Upper lobe of left lung (tissue), 6 donors: ENCODE data around the gene CATSPERD. TPM values are rescaled to one million over a fixed set of nuclear protein-coding genes. Genes with fewer than 3 reads are reported as not detected.
"Not testable (repeated sequence)": the region's sequence is repeated elsewhere in the genome, so short reads cannot be mapped to it uniquely, and the experiment has no call there.

Source experiments
- ATAC-seq, 2 donors: fragments of 200-7000 bp; cut with Tn5 transposase; one replicate each; pipeline ENCODE4 v1.9.1; 2022; ENCODE audit warnings: mild to moderate bottlenecking in 2 of 2, moderate library complexity in 2 of 2; ENCODE audit not compliant: low FRiP score in 2 of 2
- DNase-seq, 2 donors: peaks; one replicate each; pipeline ENCODE4 v3.0.0-alpha.2; 2019 to 2020
- H3K27ac ChIP-seq, 4 donors: fragments of 200-600 bp; sonication (generic); one replicate each; pipeline ENCODE4 v1.5.1; 2016 to 2019
- H3K27me3 ChIP-seq, 4 donors: fragments of 200-600 bp; sonication (generic); one replicate each; pipeline ENCODE4 v1.5.1; 2017 to 2019
- H3K36me3 ChIP-seq, 4 donors: fragments of 200-600 bp; sonication (generic); one replicate each; pipeline ENCODE4 v1.5.1; 2016 to 2019
- H3K4me1 ChIP-seq, 4 donors: fragments of 200-600 bp; sonication (generic); one replicate each; pipeline ENCODE4 v1.5.1; 2018 to 2019
- H3K4me3 ChIP-seq, 4 donors: fragments of 200-600 bp; sonication (generic); one replicate each; pipeline ENCODE4 v1.5.1; 2017 to 2019; ENCODE audit warnings: mild to moderate bottlenecking in 2 of 4, moderate library complexity in 1 of 4
- H3K9me3 ChIP-seq, 4 donors: fragments of 200-600 bp; sonication (generic); one replicate each; pipeline ENCODE4 v1.5.1; 2018 to 2019
- EP300 ChIP-seq, 4 donors: sonication (generic); formaldehyde crosslinking; IDR thresholded peaks; one replicate each; pipeline ENCODE4 v1.5.1; 2017; ENCODE audit warnings: antibody characterized with exemption in 4 of 4, control low read depth in 2 of 4
- POLR2A ChIP-seq, 4 donors: fragments of 450-650 bp; IDR thresholded peaks; one replicate each; pipeline ENCODE4 v1.5.1; 2016 to 2017; ENCODE audit warnings: antibody characterized with exemption in 4 of 4, mild to moderate bottlenecking in 2 of 4
- POLR2AphosphoS5 ChIP-seq, 2 donors: sonication (generic); formaldehyde crosslinking; IDR thresholded peaks; one replicate each; pipeline ENCODE4 v1.5.1; 2017; ENCODE audit warnings: antibody characterized with exemption in 2 of 2
- WGBS, 2 donors: methylation state at CpG; one replicate each; pipeline ENCODE4 v1.1.5; 2017 to 2018; 5-methylcytosine and 5-hydroxymethylcytosine counted together
- total RNA-seq, 6 donors: library from RNA; depleted of rRNA in 4 of 6; stranded (reverse); fragments of >200 nt in 4 of 6; gene quantifications; one replicate each; pipeline versions ENCODE4 v1.1.0 to v1.2.1, GENCODE V29; 2016 to 2021
- TF ChIP-seq, protein P1 (sequence below), 6 experiments: fragments of 450-650 bp in 4 of 6; fragments of 200-600 bp in 2 of 6; sonication (generic) in 2 of 6; IDR thresholded peaks; one replicate each; pipeline ENCODE4 v1.5.1; 2016 to 2019; ENCODE audit warnings: antibody characterized with exemption in 6 of 6
- donor health status: DM: no; HTN: no; CAD: no; lungs with moderate emphysema.
- donor health status: DM: no; HTN: yes; CAD: no; lungs with severe emphysema.

The CATSPERD gene
- total RNA-seq, 6 donors from 2014 or later, result 1.1 to 5.9 (median 1.7) TPM; not detected in 3

DNA sequence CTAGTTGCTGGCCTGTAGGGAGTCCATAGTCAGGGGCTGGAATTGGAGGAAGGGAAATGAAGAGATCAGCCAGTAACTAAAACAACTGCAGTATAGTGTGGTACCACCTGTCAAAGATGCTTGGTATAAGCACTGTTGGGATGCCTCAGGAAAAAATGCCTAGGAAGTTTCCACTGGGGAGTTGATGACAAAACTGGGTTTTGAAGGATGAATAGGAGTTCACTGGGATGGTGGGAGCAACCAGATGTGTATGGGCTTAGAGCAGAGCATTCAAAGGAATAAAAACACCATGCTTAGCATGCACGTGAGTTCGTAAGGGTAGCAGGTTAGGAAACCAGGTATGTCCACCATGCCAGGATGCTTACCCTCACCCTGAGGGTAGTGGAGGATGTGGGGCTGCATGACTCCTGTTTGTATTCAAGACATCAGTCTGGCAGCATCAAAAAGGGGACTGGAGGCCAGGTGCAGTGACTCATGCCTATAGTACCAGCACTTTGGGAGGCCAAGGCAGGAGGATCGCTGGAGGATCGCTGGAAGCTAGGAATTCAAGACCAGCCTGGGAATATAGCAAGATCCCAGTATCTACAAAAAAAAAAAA is 7.1 kb downstream of the CATSPERD start:
- DNase-seq, result no peak
- WGBS, 2 donors, result 92 to 98% methylated on average over 4 of the region's 4 CpGs
- Histone ChIP-seq H3K4me1 (no peaks in the 10 kb centered on the region), H3K27ac (no peak overlapping the region), H3K27me3 (no peaks in the 10 kb centered on the region), H3K36me3 (no peaks in the 10 kb centered on the region), H3K4me3 (no peak overlapping the region), H3K9me3 (peaks cover 0 to 14% (median 5%) of the 10 kb centered on the region in 4 donors)
- TF ChIP-seq POLR2A (IDR thresholded peaks at IDR 0.05) (no peak), POLR2AphosphoS5 (IDR thresholded peaks at IDR 0.05) (no peak), EP300 (IDR thresholded peaks at IDR 0.05) (no peak)
- TF ChIP-seq, protein P1, sequence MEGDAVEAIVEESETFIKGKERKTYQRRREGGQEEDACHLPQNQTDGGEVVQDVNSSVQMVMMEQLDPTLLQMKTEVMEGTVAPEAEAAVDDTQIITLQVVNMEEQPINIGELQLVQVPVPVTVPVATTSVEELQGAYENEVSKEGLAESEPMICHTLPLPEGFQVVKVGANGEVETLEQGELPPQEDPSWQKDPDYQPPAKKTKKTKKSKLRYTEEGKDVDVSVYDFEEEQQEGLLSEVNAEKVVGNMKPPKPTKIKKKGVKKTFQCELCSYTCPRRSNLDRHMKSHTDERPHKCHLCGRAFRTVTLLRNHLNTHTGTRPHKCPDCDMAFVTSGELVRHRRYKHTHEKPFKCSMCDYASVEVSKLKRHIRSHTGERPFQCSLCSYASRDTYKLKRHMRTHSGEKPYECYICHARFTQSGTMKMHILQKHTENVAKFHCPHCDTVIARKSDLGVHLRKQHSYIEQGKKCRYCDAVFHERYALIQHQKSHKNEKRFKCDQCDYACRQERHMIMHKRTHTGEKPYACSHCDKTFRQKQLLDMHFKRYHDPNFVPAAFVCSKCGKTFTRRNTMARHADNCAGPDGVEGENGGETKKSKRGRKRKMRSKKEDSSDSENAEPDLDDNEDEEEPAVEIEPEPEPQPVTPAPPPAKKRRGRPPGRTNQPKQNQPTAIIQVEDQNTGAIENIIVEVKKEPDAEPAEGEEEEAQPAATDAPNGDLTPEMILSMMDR (IDR thresholded peaks at IDR 0.05), result no peak
- no peak for ATAC-seq

DNA sequence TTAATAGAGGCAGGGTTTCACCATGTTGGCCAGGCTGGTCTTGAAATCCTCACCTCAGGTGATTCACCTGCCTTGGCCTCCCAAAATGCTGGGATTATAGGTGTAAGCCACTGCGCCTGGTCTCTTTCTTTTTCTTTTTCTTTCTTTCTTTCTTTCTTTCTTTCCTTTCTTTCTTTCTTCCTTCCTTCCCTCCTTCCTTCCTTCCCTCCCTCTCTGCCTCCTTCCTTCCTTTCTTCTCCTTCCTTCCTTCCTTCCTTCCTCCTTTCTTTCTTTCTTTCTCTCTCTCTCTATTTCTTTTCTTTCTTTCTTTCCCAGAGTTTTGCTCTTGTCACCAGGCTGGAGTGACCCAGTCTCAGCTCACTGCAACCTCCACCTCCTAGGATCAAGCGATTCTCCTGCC is 12.7 kb downstream of the CATSPERD start:
- not testable (repeated sequence) for ATAC-seq, H3K27me3 ChIP-seq, H3K4me3 ChIP-seq, H3K27ac ChIP-seq, DNase-seq, H3K4me1 ChIP-seq, H3K36me3 ChIP-seq
- H3K9me3 ChIP-seq, result peaks cover 0 to 14% (median 5%) of the 10 kb centered on the region in 4 donors
- 80 to 84% methylated on average over 2 of the region's 2 CpGs for WGBS, 2 donors

DNA sequence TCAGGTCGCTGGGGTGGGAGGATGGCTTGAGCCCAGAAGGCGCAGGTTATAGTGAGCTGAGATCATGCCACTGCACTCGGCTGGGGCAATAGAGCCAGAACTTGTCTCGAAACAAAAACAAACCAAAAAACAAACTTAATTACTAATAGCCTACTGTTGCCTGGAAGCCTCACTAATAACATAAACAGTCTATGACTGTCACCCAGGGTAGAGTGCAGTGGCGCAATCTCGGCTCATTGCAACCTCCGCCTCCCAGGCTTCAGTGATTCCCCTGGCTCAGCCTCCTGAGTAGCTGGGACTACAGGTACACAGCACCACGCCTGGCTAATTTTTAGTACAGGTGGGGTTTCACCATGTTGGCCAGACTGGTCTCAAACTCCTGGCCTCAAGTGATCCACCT is 18.0 kb downstream of the CATSPERD start:
- 70 to 78% methylated on average over 8 of the region's 8 CpGs for WGBS, 2 donors
- Histone ChIP-seq H3K36me3 (no peaks in the 10 kb centered on the region), H3K4me1 (no peaks in the 10 kb centered on the region), H3K4me3 (no peak overlapping the region), H3K27me3 (no peaks in the 10 kb centered on the region), H3K27ac (no peak overlapping the region), H3K9me3 (no peaks in the 10 kb centered on the region)
- TF ChIP-seq, protein P1 (IDR thresholded peaks at IDR 0.05), result no peak
- TF ChIP-seq EP300 (IDR thresholded peaks at IDR 0.05) (no peak), POLR2A (IDR thresholded peaks at IDR 0.05) (no peak), POLR2AphosphoS5 (IDR thresholded peaks at IDR 0.05) (no peak)
- no peak for ATAC-seq
- DNase-seq, result no peak

DNA sequence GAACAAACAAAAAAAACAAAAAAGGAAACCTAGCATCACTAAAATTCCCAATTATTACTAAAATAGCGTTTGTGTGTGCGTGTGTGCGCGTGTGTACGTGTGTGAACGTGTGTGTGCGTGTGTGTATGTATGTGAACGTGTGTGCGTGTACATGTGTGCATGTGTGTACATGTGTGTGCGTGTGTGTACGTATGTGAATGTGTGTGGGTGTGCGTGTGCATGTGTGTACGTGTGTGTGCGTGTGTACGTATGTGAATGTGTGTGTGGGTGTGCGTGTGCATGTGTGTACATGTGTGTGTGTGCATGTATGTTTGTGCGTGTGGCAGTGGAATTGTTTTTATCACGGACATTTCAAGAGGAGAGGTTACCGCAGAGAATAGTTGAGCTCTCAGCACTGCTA is 21.6 kb downstream of the CATSPERD start:
- Histone ChIP-seq H3K9me3 (no peaks in the 10 kb centered on the region), H3K27ac (no peak overlapping the region), H3K4me1 (no peaks in the 10 kb centered on the region), H3K27me3 (no peaks in the 10 kb centered on the region), H3K36me3 (no peaks in the 10 kb centered on the region), H3K4me3 (no peak overlapping the region)
- ATAC-seq, result no peak
- TF ChIP-seq EP300 (IDR thresholded peaks at IDR 0.05) (no peak), POLR2AphosphoS5 (IDR thresholded peaks at IDR 0.05) (no peak), POLR2A (IDR thresholded peaks at IDR 0.05) (no peak)
- TF ChIP-seq, protein P1 (IDR thresholded peaks at IDR 0.05), result no peak
- WGBS, 2 donors, result 86 to 93% methylated on average over 19 of the region's 19 CpGs
- no peak for DNase-seq

DNA sequence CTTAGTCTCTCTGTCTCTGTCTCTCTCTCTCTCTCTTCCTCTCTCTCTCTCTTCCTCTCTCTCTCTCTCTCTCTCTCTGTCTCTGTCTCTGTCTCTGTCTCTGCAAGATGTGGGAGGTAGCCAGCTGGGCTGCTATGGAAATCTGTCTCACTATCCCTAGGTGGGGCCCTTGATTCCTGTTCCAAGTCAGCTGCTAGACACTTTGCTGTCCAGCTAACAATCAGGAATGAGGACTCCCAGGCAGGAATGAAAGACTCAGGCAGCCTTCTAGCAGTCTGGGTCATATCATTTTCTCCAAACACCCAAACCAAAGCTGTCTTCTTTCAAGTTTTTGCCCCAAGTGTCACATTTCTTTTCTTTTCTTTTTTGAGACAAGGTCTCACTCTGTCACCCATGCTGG is 23.2 kb downstream of the CATSPERD start:
- no peak for TF ChIP-seq EP300 (IDR thresholded peaks at IDR 0.05)
- DNase-seq (no peak), ATAC-seq (no peak)
- Histone ChIP-seq H3K4me1 (no peaks in the 10 kb centered on the region), H3K4me3 (no peak overlapping the region), H3K36me3 (no peaks in the 10 kb centered on the region), H3K27me3 (no peaks in the 10 kb centered on the region), H3K9me3 (no peaks in the 10 kb centered on the region), H3K27ac (no peak overlapping the region)

DNA sequence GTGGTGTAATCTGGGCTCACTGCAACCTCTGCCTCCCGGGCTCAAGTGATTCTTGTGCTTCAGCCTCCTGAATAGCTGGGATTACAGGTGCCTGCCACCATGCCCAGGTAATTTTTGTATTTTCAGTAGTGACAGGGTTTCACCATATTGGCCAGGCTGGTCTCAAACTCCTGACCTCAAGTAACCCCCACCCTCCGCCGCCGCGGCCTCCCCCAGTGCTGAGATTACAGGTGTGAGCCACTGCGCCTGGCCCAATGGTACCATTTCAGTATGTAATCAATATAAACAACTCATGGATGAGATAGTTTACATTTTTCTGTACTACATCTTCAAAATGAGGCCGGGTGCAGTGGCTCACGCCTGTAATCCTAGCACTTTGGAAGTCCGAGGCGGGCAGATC is 24.6 kb downstream of the CATSPERD start:
- not testable (repeated sequence) for H3K27me3 ChIP-seq, H3K4me1 ChIP-seq, ATAC-seq, H3K27ac ChIP-seq, H3K4me3 ChIP-seq, H3K36me3 ChIP-seq, H3K9me3 ChIP-seq
- 85 to 87% methylated on average over 9 of the region's 10 CpGs for WGBS, 2 donors
- peak in 1 of 2 donors; percentile 67 for DNase-seq

DNA sequence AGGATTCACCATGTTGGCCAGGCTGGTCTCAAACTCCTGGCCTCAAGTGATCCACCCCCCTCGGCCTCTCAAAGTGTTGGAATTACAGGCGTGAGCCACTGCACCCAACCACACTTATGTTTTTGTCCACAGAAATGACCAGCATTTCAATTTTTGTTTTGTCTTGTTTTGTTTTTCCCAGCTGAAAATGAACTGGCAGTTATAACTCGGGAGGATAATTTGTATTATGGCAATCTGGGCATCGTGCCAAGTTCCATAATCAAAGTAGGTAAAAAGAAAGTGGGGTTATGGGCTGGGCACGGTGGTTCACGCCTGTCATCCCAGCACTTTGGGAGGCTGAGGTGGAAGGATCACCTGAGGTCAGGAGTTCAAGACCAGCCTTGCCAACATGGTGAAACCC is 28.5 kb downstream of the CATSPERD start:
- ATAC-seq, H3K27ac ChIP-seq, H3K9me3 ChIP-seq, H3K4me3 ChIP-seq, H3K4me1 ChIP-seq, H3K27me3 ChIP-seq, H3K36me3 ChIP-seq, DNase-seq: not testable (repeated sequence)
- WGBS, 2 donors, result 33 to 36% methylated on average over 6 of the region's 6 CpGs
